Testis (tissue), 3 donors: ENCODE results near the gene WNT16. TPM values are rescaled to one million over a fixed set of nuclear protein-coding genes. Genes with fewer than 3 reads are reported as not detected.

Experiments used
- DNase-seq: peaks from one replicate; pipeline ENCODE4 v3.0.0-alpha.2; 2019
- H3K27ac ChIP-seq, 2 donors: fragments of 200-600 bp; sonication (generic); one replicate each; pipeline ENCODE4 v1.5.1; 2019
- H3K27me3 ChIP-seq: fragments of 200-600 bp; sonication (generic); one replicate; pipeline ENCODE4 v1.5.1; 2019
- H3K36me3 ChIP-seq: fragments of 200-600 bp; sonication (generic); one replicate; pipeline ENCODE4 v1.5.1; 2017; ENCODE audit warnings: low read depth; ENCODE audit errors: missing control alignments
- H3K4me1 ChIP-seq: fragments of 200-600 bp; sonication (generic); one replicate; pipeline ENCODE4 v1.5.1; 2019
- H3K4me3 ChIP-seq, 2 donors: fragments of 200-600 bp; sonication (generic); one replicate each; pipeline ENCODE4 v1.5.1; 2017 to 2019
- H3K9me3 ChIP-seq: fragments of 200-600 bp; sonication (generic); one replicate; pipeline ENCODE4 v1.5.1; 2017
- POLR2A ChIP-seq: fragments of 450-650 bp; IDR thresholded peaks from one replicate; pipeline ENCODE4 v1.6.1; 2017; ENCODE audit warnings: antibody characterized with exemption, mild to moderate bottlenecking, moderate library complexity
- WGBS, 2 donors: methylation state at CpG; one replicate each; pipeline ENCODE4 v1.1.5; 2018; 5-methylcytosine and 5-hydroxymethylcytosine counted together
- intact Hi-C: fragments of 100-400 bp; cut with DNase I; formaldehyde crosslinking; loops from one replicate; pipeline ENCODE4 v1.15.1; 2023; ENCODE audit warnings: low total_unique reads
- polyA plus RNA-seq: library from polyadenylated mRNA; stranded (reverse); fragments of 350-450 nt; fragmentation: Illumina TruSeq; extraction: RNeasy Lipid Tissue Mini Kit (QIAGEN cat#74804); gene quantifications from one replicate; pipeline ENCODE4 v1.2.3, GENCODE V29; 2014; ENCODE audit warnings: low read depth, low replicate concordance; ENCODE audit not compliant: insufficient read depth
- total RNA-seq, 2 donors: library from RNA; depleted of rRNA; stranded (reverse); fragments of >200 nt; gene quantifications; one replicate each; pipeline ENCODE4 v1.2.3, GENCODE V29; 2016
- TF ChIP-seq, protein P1 (sequence below), 3 experiments: fragments of 450-650 bp in 2 of 3; fragments of 200-600 bp in 1 of 3; sonication (generic) in 1 of 3; IDR thresholded peaks; one replicate each; pipeline ENCODE4 v1.5.1; 2016 to 2019; ENCODE audit warnings: antibody characterized with exemption in 3 of 3, mild to moderate bottlenecking in 2 of 3, moderate library complexity in 1 of 3

WNT16 gene
- total and polyA plus RNA-seq, 3 donors from 2014 or later: 0.12 to 0.51 TPM; not detected in 1

DNA sequence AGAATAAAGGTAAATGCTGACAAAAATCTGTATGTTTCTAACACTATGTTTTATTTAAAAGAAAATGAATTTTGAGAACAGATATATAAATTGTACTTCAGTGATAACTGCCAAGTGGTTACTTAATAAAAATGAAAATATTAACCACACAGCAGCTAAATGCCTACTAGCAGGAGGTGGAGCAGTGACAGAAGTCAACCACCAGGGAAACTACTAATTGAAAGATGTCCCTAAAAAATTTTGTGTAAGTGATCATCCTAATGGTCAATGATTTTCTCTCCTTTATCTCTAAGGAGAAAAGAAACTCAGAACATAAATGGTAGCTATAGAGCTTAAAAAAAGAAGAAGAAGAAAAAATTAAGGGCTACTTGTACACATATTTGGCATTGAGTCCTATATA is 22.9 kb downstream of the WNT16 start:
- no peaks in the 10 kb centered on the region for H3K9me3 ChIP-seq
- TF ChIP-seq POLR2A: no peak
- TF ChIP-seq, protein P1, sequence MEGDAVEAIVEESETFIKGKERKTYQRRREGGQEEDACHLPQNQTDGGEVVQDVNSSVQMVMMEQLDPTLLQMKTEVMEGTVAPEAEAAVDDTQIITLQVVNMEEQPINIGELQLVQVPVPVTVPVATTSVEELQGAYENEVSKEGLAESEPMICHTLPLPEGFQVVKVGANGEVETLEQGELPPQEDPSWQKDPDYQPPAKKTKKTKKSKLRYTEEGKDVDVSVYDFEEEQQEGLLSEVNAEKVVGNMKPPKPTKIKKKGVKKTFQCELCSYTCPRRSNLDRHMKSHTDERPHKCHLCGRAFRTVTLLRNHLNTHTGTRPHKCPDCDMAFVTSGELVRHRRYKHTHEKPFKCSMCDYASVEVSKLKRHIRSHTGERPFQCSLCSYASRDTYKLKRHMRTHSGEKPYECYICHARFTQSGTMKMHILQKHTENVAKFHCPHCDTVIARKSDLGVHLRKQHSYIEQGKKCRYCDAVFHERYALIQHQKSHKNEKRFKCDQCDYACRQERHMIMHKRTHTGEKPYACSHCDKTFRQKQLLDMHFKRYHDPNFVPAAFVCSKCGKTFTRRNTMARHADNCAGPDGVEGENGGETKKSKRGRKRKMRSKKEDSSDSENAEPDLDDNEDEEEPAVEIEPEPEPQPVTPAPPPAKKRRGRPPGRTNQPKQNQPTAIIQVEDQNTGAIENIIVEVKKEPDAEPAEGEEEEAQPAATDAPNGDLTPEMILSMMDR (IDR thresholded peaks at IDR 0.05): peak in 1 of 3 experiments; percentile 27

DNA sequence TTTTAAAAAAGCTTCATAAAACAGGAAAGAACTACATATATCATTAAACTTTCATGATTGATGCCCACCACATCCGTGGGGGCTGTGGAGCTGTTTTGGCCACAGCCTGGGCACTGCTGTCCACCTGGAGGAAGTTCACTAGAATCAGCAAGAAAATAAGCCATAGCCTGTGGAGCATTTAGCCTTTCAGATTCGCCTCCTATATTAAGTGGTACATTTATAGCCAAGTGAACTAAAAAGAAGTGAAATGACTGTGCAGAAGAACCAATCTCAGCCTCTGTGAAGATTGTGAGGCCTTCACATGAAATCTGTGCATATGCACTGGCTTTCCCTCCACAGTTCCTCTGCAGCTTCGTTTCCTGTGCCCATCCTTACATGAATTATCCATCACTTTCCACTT is 23.5 kb downstream of the WNT16 start:
- WGBS, 2 donors: 70 to 71% methylated on average over 3 of the region's 3 CpGs
- intact Hi-C loops: no loop called here
- Histone ChIP-seq H3K36me3 (no peaks in the 10 kb centered on the region), H3K27me3 (no peaks in the 10 kb centered on the region), H3K9me3 (no peaks in the 10 kb centered on the region), H3K4me1 (no peaks in the 10 kb centered on the region), H3K4me3 (no peak overlapping the region), H3K27ac (no peak overlapping the region)
- no peak for DNase-seq
- no peak for TF ChIP-seq POLR2A
- TF ChIP-seq, protein P1 (IDR thresholded peaks at IDR 0.05): no peak

More for the DNA sequence above, 22.9 kb downstream of the WNT16 start:
- Histone ChIP-seq H3K27ac (no peak overlapping the region), H3K27me3 (no peaks in the 10 kb centered on the region), H3K4me1 (no peaks in the 10 kb centered on the region), H3K36me3 (no peaks in the 10 kb centered on the region), H3K4me3 (no peak overlapping the region)
- intact Hi-C loops: no loop called here
- DNase-seq: no peak

DNA sequence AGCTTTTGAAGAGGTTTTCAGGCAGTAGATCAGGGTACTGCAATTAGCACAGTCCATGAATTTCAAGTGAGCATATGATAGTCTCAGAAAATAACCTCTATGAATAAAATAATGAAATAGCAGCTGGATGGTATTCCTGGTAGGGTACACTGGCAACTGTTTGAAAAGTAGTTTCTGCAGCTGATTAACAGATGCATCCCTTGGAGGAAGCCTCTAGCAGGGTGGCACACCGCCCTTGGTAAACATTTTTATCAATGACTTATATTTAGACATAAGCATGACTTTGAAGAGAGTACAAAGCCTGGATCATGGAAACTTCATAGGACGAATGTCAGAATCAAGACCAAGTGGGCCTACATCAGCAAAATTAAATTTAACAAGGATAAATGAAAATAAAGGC is 26.8 kb downstream of the WNT16 start:
- no peak overlapping the region for H3K4me3 ChIP-seq
- no peaks in the 10 kb centered on the region for H3K36me3 ChIP-seq
- 93 to 95% methylated on average over 2 of the region's 2 CpGs for WGBS, 2 donors
- no peaks in the 10 kb centered on the region for H3K27me3 ChIP-seq
- no peak for DNase-seq
- no peak overlapping the region for H3K27ac ChIP-seq
- no peaks in the 10 kb centered on the region for H3K4me1 ChIP-seq
- intact Hi-C loops: no loop called here
- TF ChIP-seq, protein P1 (IDR thresholded peaks at IDR 0.05): no peak
- no peak for TF ChIP-seq POLR2A
- H3K9me3 ChIP-seq: no peaks in the 10 kb centered on the region

DNA sequence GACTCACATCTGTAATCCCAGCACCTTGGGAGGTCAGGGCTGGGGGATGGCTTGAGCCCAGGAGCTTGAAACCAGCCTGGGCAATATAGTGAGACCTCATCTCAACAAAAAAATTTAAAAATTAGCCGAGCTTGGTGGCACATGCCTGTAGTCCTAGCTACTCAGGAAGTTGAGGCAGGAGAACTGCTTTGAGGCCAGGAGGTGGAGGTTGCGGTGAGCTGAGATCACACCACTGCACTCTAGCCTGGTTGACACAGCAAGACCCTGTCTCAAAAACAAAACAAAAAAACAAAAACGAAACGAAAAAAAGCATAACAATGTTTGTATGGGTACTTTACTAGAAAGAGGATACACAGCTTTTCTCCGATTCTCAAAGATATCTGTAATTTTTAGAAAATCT is 31.8 kb downstream of the WNT16 start:
- no peak overlapping the region for H3K4me3 ChIP-seq
- no peaks in the 10 kb centered on the region for H3K36me3 ChIP-seq
- TF ChIP-seq, protein P1 (IDR thresholded peaks at IDR 0.05): no peak
- TF ChIP-seq POLR2A: no peak
- DNase-seq: no peak
- intact Hi-C loops: no loop called here
- H3K4me1 ChIP-seq: no peaks in the 10 kb centered on the region
- H3K9me3 ChIP-seq: no peaks in the 10 kb centered on the region
- 90 to 93% methylated on average over 5 of the region's 5 CpGs for WGBS, 2 donors
- H3K27ac ChIP-seq: no peak overlapping the region
- H3K27me3 ChIP-seq: no peaks in the 10 kb centered on the region

DNA sequence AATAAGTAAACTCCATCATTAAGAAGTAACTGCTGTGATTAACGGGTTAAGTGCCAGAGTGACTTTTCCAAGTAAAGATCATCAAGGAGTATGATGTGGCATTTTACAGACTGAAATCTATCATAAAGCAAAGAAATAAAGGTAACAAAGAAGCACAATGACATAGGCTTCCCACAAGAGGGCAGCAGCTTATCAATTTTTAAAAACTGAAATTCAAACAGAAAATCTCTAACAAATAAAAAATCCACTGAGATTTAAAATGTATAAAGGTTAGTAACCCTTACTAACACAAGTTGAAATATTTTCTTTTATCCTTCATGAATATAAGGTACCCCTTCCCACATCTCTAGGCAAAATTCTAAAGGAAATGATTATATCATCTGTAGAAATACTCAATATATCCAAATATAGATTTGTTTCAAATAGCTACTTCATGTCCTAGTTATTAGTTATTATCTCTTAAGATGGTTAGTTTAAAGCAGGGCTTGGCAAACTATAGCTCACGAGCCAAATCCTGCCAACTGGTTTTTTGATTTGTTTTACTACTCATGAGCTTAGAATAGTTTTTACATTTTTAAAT is 38.1 kb downstream of the WNT16 start:
- intact Hi-C loops: loop anchor here (5.0 kb wide), 1 partner anchor 180 kb away; no protein-coding TSS in a partner anchor
- WGBS, 2 donors: 52 to 60% methylated on average over 2 of the region's 2 CpGs

More for the DNA sequence above, 38.1 kb downstream of the WNT16 start:
- Histone ChIP-seq H3K4me3 (no peak overlapping the region), H3K36me3 (no peaks in the 10 kb centered on the region), H3K9me3 (no peaks in the 10 kb centered on the region), H3K4me1 (no peaks in the 10 kb centered on the region), H3K27ac (no peak overlapping the region), H3K27me3 (no peaks in the 10 kb centered on the region)
- no peak for DNase-seq
- no peak for TF ChIP-seq POLR2A
- TF ChIP-seq, protein P1 (IDR thresholded peaks at IDR 0.05): peak; percentile 45 to 72 (median 48)
